ENCODE measurements around the gene NQO2. TPM values are rescaled to one million over a fixed set of nuclear protein-coding genes. Genes with fewer than 3 reads are reported as not detected.
A peak's percentile ranks its signal among the peaks of the same experiment; 100 is the strongest.

NQO2 gene
- total RNA-seq, 6 donors from 2014 or later = 10.6 to 34.3 (median 18.6) TPM

DNA sequence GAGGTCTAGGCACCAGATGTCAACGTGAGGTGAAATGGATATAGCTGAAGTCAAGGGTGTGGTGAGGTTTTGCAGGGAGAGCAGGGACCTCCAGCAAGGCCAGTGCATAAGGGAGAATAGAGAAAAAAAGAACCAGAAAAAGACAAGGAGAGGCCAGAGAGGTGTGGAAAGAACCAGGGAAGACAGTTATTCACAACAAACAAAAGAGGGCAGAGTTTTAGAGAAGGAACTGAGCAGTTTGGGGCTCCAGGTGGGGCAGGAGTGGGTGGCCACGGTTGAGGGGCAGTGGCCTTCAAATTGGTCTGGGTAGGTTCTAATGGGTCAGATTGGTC, 11.6 kb upstream of the NQO2 start:
- Histone ChIP-seq H3K4me3 (peak overlapping the region; percentile 67 to 94 (median 78)), H3K27me3 (no peaks in the 10 kb centered on the region), H3K36me3 (no peaks in the 10 kb centered on the region), H3K4me1 (peaks cover 12 to 16% (median 13%) of the 10 kb centered on the region in 4 donors), H3K27ac (peak overlapping the region; percentile 90 to 93 (median 92)), H3K9me3 (no peaks in the 10 kb centered on the region)
- TF ChIP-seq EP300 (IDR thresholded peaks at IDR 0.05) (no peak), CTCF (IDR thresholded peaks at IDR 0.05) (no peak), POLR2AphosphoS5 (IDR thresholded peaks at IDR 0.05) (no peak), POLR2A (IDR thresholded peaks at IDR 0.05) (no peak)
- WGBS, 2 donors = 25% methylated on average over 2 of the region's 2 CpGs
- ATAC-seq (ENCODE audit: low FRiP score in 2 of 2) = no peak
- no peak for DNase-seq

DNA sequence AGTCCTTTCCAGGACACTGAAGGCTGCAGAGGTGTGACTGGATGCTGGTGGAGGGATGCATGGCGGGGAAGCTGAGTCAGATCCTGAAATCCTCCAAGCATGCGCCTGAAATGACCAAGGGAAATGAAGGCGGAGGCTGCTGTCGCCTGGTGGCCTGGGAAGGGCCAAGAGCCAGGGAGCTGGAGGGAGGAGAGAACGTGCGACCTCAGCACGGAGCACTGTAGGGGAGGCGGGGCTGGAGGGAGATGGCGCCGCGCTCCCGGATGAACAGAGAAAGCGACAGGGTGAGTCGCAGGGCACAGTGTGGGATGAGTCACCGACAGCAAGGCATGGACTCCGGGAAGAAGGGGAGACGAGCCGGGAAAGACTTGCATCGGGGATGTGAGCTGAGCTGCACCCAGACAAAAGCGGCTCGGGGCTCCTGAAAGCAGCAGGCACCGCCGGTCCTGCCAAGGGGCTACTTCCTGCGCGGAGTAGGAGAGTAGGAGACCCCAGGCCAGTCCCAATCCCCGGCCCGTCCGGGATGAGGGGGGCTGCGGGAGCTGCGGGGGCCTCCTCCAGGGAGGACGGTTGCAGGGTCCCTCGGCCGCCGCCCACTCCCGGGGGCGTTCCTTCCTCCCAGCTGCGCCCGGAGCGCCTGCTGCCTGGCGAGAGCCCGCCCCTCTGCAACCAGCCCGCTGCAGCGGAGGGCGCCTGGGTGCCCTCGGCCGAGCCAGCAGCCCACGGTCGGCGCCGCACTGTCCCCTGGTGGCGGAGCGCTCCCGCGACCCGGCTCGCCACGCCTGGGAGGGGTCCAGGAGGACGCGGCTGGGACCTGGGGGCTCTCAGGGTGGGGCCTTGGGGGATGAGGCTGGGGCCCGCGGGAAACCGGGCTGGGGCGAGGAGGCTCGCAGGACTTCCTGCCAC, 11.0 kb upstream of the NQO2 start:
- 0% methylated on average over 25 to 61 of the region's 64 CpGs for WGBS, 2 donors
- peak overlapping the region; percentile 90 to 93 (median 92) for H3K27ac ChIP-seq
- TF ChIP-seq EP300 (IDR thresholded peaks at IDR 0.05) = no peak
- TF ChIP-seq POLR2AphosphoS5 (IDR thresholded peaks at IDR 0.05) = peak; percentile 81 to 88
- TF ChIP-seq CTCF (IDR thresholded peaks at IDR 0.05) = peak; percentile 93 to 97 (median 95)
- TF ChIP-seq POLR2A (IDR thresholded peaks at IDR 0.05) = peak in 3 of 4 donors; percentile 47 to 77 (median 56)

DNA sequence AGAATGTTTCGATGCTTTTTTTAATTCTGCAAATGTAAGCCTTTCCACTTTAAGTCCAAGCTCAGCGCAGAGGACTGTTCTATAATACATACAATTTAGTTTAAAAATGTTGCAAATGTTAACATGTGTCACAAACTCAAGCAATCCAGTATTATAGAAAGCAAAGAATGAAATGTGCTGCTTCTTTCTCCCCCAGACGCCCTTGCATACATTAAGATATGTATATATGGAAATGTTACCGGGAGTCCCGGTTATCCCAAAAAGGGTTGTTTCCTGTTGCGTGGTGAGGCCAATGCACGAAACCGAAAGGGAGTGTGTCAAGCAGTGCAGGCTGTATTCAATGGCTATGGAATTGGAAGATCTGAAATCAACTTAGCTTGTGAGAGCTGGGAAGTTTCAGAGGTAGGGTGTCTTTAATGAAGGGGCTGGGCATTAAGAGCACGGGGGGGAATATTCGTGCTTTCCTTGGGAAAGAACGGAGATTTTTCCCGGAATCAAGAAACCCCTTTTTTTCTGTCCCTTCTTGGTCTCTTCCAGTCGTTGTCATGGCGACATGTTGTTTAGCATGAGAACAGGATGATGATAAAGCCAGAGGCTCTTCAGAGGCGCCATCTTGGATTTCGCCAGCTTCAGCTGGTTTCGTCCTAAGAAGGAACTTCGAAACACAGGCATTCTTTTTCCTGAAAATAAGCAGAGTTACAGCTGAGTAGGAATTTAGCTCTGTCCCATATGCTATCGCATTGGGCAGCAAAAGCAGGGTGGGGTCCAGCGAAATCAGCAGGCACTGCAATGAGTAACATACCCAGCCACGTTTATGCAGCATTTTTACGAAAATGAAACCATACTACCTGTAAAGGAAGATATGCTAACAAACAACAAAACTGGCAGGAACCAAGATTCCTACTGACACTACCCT, 10.1 kb upstream of the NQO2 start:
- peak; percentile 84 to 87 for ATAC-seq (ENCODE audit: low FRiP score in 2 of 2)
- H3K27me3 ChIP-seq = no peaks in the 10 kb centered on the region
- no peaks in the 10 kb centered on the region for H3K36me3 ChIP-seq
- peak overlapping the region; percentile 90 to 93 (median 92) for H3K27ac ChIP-seq
- no peaks in the 10 kb centered on the region for H3K9me3 ChIP-seq
- peak in 1 of 2 donors; percentile 94 for DNase-seq
- TF ChIP-seq EP300 (IDR thresholded peaks at IDR 0.05) (peak in 1 of 4 donors; percentile 1), POLR2A (IDR thresholded peaks at IDR 0.05) (peak in 3 of 4 donors; percentile 37 to 71 (median 38)), CTCF (IDR thresholded peaks at IDR 0.05) (no peak), POLR2AphosphoS5 (IDR thresholded peaks at IDR 0.05) (peak; percentile 76 to 90)
- WGBS, 2 donors = 0% methylated on average over 22 of the region's 22 CpGs
- peak overlapping the region; percentile 67 to 94 (median 78) for H3K4me3 ChIP-seq
- H3K4me1 ChIP-seq = peaks cover 11 to 16% (median 12%) of the 10 kb centered on the region in 4 donors

More for the DNA sequence above, 11.0 kb upstream of the NQO2 start:
- peak; percentile 91 to 94 for ATAC-seq (ENCODE audit: low FRiP score in 2 of 2)
- no peaks in the 10 kb centered on the region for H3K27me3 ChIP-seq
- peaks cover 11 to 16% (median 12%) of the 10 kb centered on the region in 4 donors for H3K4me1 ChIP-seq
- H3K9me3 ChIP-seq = no peaks in the 10 kb centered on the region
- peak overlapping the region; percentile 67 to 94 (median 78) for H3K4me3 ChIP-seq
- DNase-seq = peak; percentile 95 to 97
- no peaks in the 10 kb centered on the region for H3K36me3 ChIP-seq

DNA sequence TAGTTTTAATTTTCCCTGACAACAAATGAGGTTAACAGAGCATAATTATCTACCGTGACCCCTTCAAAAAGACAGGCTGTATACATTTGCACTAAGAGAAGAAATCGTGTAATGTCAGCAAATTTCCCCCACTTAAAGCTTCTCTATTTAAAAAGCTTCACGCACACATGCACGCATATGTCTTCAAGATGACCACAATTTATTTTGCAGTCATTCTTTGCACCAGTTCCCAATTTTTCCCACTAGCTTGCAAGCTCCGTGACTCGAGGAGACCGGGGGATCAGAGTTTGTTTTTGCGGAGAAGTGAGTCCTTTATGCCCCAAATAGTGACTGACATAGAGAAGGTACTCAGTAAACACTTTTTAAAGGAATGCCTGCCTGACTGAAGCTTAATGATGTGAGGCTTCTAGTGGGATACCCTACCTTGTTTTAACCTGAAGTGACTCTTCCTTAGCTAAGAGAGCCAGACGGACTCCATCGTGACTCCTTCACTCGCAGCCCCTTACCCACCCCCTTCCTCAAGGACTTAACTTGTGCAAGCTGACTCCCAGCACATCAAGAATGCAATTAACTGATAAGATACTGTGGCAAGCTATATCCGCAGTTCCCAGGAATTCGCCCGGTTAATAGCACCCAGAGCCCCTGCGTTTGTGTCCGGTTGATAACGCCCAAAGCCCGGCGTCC, 9.3 kb upstream of the NQO2 start:
- ATAC-seq (ENCODE audit: low FRiP score in 2 of 2) = no peak
- Histone ChIP-seq H3K27ac (peak overlapping the region; percentile 90 to 93 (median 92)), H3K4me1 (peaks cover 11 to 16% (median 12%) of the 10 kb centered on the region in 4 donors), H3K4me3 (peak overlapping the region; percentile 40 to 94 (median 74)), H3K9me3 (no peaks in the 10 kb centered on the region), H3K36me3 (no peaks in the 10 kb centered on the region), H3K27me3 (no peaks in the 10 kb centered on the region)
- DNase-seq = peak in 1 of 2 donors; percentile 61
- 1% methylated on average over 19 of the region's 19 CpGs for WGBS, 2 donors
- TF ChIP-seq CTCF (IDR thresholded peaks at IDR 0.05) = no peak
- peak in 1 of 4 donors; percentile 22 for TF ChIP-seq POLR2A (IDR thresholded peaks at IDR 0.05)
